GM10847 (cell line): ENCODE data around the gene EP400.

Experiments used
- POLR2A ChIP-seq: IDR thresholded peaks from 2 replicates; pipeline ENCODE4 v1.6.1; 2011; ENCODE audit not compliant: insufficient read length; ENCODE audit errors: extremely low read depth

The EP400 gene

GRCh38 chr12:132046561-132046960, 96.8 kb downstream of the EP400 start:
- no peak for TF ChIP-seq POLR2A

- no peak for TF ChIP-seq POLR2A
Observed at GRCh38 chr12:132049442-132049841, 99.7 kb downstream of the EP400 start.

- TF ChIP-seq POLR2A: no peak
Observed at GRCh38 chr12:132049876-132050275, 100.1 kb downstream of the EP400 start.

DNA sequence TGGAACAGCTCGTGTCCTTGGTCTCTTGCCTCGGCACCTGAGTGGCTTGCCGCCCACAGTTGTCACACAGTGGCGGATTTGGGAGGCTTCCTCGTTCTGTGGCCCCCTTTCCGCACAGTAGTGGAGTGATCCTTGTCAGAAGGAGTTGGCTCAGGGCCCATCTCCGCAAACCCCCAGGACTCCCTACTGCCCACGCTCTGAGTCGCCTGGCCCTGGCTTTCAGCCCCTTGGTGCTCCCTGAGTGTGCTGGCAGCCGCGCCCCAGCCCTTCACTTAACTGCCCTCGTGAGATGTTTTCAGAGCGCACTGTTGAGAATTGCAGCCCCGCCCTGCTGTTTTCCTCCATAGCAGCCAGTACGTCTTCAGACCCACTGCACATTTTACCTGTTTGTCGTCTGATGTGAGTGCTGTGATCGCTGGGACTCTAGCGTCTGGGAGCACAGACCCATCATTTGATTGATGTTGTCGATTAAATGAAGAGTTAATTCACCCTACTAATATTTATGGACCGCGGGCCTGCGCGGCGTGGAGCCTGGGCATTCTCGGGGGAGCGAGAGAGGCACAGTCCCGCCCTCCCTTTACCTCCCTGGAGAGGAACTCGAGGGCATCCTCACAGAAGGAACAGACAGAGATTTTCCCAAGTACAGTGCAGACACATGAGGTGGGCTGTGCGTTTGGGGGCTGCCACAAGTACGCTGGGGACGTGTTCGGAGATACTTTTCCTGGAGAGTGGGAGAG, 102.6 kb downstream of the EP400 start:
- TF ChIP-seq POLR2A: no peak

GRCh38 chr12:132053338-132054330, 103.9 kb downstream of the EP400 start:
- TF ChIP-seq POLR2A: no peak

- TF ChIP-seq POLR2A: no peak
Observed at GRCh38 chr12:132054983-132055382, 105.2 kb downstream of the EP400 start.

DNA sequence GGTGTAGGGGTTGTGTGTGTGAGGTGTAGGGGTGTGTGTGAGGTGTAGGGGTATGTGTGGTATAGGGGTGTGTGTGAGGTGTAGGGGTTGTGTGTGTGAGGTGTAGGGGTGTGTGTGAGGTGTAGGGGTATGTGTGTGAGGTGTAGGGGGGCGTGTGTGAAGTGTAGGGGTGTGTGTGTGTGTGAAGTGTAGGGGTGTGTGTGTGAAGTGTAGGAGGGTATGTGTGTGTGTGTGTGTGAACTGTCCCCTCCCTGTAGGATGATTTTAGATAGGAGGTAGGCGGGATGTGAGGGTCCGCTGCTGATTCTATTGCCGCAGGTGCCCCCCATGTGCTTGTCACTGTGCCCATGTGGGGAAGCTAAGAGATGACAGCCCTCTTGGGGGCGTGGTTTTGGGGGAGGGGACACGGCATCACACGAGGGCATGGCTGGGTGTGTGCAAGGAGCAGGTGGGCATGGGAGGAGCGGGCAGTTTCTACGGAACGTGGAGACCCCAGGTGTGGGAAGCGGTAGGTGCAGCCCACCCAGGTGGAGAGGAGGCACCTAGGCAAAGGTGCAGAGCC, 105.9 kb downstream of the EP400 start:
- no peak for TF ChIP-seq POLR2A

- no peak for TF ChIP-seq POLR2A
Observed at GRCh38 chr12:132056320-132056719, 106.6 kb downstream of the EP400 start.

DNA sequence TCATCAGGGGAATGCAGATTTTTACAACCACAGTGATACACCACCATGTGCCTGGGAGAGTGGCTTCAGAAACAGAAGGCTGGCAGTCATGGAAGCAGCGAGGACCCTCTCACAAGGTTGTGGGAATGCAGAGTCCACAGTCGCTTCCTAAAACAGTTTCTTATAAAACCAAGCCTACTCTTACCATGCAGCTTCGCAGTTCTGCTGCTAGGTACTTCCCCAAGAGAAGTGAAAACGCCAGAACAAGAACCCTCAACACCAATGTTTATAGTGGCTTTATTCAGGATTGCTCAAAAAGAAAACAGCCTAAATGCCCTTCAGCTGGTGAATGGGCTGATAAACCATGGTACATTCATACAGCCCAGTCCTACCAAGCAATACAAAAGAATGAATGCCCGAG, 107.2 kb downstream of the EP400 start:
- TF ChIP-seq POLR2A: no peak

- TF ChIP-seq POLR2A: no peak
Observed at GRCh38 chr12:132057691-132058090, 107.9 kb downstream of the EP400 start.

DNA sequence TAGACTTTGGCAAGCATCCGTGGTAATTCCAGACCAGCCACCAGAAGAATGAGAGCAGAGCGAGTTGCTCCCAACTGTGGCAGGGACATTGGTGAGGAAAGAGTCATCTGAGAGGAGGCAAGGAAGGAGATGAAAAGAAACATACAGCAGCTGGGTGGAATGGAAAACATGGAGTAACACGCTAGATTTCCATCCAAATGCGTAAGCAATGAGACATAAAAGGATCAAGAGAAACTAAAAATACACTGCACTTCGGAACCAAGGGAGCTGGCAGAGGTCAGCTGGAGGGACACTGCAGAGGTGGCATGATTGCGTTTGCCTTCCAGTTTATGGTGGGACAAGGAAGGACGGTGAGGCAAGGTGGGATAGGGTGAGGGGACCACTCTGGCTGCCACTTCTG, 111.5 kb downstream of the EP400 start:
- TF ChIP-seq POLR2A: no peak

GRCh38 chr12:132061641-132062430, 112.1 kb downstream of the EP400 start:
- no peak for TF ChIP-seq POLR2A

DNA sequence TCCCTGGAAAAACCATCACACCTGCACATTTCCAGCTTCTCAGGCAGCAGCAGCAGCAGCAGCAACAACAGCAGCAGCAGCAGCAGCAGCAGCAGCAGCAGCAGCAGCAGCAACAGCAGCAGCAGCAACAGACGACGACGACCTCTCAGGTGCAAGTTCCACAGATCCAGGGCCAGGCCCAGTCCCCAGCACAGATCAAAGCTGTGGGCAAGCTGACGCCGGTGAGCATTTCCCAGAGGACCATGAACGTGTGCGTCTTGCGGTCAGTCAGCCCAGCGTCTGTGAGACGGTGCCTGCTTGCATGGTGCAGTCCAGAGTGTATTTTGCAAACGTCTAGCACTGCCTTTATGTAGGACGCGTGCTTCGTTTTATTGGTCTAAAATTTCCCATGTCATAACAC, 112.7 kb downstream of the EP400 start:
- no peak for TF ChIP-seq POLR2A

DNA sequence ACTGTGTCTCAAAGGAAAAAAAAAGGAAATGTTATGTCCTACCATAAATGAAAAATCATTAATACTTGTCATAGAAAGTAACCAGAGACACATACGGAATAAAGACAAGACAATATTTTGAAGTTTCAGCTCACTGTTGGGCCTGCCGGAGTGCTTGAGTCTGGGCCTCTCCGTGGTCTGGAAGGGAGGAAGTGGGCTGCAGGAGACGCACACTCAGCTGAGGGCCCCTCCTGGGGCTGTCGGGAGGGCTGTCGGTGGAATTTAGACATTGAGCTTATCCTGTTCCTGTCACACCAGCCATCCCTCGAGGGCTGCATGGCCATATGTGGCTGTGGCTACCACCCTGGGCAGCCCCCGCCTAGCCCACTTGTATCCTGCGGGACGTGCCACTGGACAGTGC, 113.7 kb downstream of the EP400 start:
- TF ChIP-seq POLR2A: no peak

GRCh38 chr12:132064631-132065030, 114.9 kb downstream of the EP400 start:
- no peak for TF ChIP-seq POLR2A
